ENCODE measurements around the gene DDR2. TPM values are rescaled to one million over a fixed set of nuclear protein-coding genes. Genes with fewer than 3 reads are reported as not detected.

The DDR2 gene
- polyA plus RNA-seq, 3 donors = 0.07 TPM; not detected in 2

DNA sequence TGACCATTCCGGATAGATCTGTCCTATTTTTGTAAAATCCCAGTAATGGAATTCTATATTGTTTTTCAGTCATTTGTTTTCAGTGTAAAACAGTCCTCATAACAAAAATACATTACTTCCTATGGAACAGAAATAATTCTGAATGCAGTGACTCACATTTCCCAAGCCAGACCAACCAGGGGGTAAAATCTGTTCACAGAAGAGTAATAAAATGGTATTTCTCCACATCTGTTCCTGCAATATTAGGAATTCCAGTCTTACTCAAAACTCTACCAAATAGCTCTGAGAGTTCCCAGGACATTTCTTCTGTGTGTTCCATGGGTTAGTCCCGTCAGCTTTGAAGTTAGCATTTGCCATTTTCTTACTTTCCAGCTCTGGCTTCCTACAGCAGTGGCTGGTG lies 2.6 kb upstream of the DDR2 start:
- no peak for DNase-seq
- Mint-ChIP-seq H3K27me3 (ENCODE audit: low read depth in 3 of 3) (peaks cover 0 to 4% (median 4%) of the 10 kb centered on the region in 3 donors), H3K27ac (no peak overlapping the region), H3K4me1 (no peaks in the 10 kb centered on the region), H3K36me3 (no peaks in the 10 kb centered on the region), H3K9me3 (peaks cover 0 to 1% (median 0%) of the 10 kb centered on the region in 7 donors), H3K4me3 (no peak overlapping the region)
- Histone ChIP-seq H3K4me1 (ENCODE audit: control insufficient read depth in 1 of 2, insufficient read depth in 2 of 2, low read length in 2 of 2) (no peaks in the 10 kb centered on the region), H3K4me3 (replicated peaks in 1 of 3; ENCODE audit: low read depth in 2 of 3, low read length in 3 of 3) (no peak overlapping the region), H3K27me3 (ENCODE audit: control insufficient read depth in 2 of 2, insufficient read depth in 2 of 2, low read length in 2 of 2) (no peaks in the 10 kb centered on the region), H3K9me3 (replicated peaks in 1 of 2; ENCODE audit: control insufficient read depth in 1 of 2, insufficient read depth in 1 of 2, low read length in 2 of 2) (no peaks in the 10 kb centered on the region), H4K20me1 (ENCODE audit: insufficient read depth, low read length) (no peaks in the 10 kb centered on the region), H3K9ac (ENCODE audit: insufficient read depth, low read length, poor library complexity, severe bottlenecking) (no peak overlapping the region), H2AFZ (ENCODE audit: insufficient read depth, low read depth, low read length, poor library complexity, severe bottlenecking) (no peak overlapping the region), H3K79me2 (ENCODE audit: insufficient read depth, low read length) (no peaks in the 10 kb centered on the region), H3K27ac (ENCODE audit: low read depth in 1 of 2, low read length in 2 of 2) (no peak overlapping the region), H3K4me2 (replicated peaks; ENCODE audit: extremely low read depth, low read length, poor library complexity, severe bottlenecking) (no peak overlapping the region), H3K36me3 (replicated peaks in 1 of 2; ENCODE audit: control insufficient read depth in 1 of 2, insufficient read depth in 2 of 2, low read length in 2 of 2) (no peaks in the 10 kb centered on the region)
- intact Hi-C loops (cut with micrococcal nuclease) = no loop called here
- 80% methylated on average over 1 of the region's 2 CpGs for WGBS (ENCODE audit: insufficient coverage)
- TF ChIP-seq, protein P1, sequence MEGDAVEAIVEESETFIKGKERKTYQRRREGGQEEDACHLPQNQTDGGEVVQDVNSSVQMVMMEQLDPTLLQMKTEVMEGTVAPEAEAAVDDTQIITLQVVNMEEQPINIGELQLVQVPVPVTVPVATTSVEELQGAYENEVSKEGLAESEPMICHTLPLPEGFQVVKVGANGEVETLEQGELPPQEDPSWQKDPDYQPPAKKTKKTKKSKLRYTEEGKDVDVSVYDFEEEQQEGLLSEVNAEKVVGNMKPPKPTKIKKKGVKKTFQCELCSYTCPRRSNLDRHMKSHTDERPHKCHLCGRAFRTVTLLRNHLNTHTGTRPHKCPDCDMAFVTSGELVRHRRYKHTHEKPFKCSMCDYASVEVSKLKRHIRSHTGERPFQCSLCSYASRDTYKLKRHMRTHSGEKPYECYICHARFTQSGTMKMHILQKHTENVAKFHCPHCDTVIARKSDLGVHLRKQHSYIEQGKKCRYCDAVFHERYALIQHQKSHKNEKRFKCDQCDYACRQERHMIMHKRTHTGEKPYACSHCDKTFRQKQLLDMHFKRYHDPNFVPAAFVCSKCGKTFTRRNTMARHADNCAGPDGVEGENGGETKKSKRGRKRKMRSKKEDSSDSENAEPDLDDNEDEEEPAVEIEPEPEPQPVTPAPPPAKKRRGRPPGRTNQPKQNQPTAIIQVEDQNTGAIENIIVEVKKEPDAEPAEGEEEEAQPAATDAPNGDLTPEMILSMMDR (IDR thresholded peaks at IDR 0.05) = no peak

DNA sequence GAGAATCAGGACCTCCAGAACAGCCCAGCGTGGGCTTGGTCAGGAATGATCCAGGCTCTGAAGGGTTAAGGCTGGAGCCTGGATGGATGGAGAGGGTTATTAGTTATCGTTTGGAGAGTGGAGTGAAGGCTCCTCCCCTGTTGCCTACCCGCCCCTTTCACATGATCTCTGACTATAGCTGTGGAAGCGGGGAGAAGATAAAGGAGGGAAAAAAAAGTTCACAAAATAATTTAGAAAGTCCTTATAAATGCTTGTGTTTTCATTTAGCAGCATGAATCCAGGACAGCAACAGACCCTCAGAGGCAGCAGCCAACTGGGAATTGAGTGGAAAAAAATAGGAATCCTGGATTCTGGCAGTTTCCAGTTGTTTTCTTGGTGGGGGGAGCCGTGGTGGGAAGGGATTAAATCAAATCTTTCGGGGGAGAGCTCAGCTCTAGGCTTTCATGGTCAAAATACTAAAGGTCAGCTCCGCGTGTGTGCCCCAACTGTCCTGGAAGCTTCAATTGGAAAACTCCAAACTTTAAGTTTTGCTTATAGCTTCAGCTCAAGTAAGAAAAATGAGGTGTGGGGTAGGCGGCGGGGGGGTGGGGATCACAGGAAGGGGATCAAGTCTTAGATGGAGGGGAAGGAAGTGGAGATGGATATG lies 595 bp upstream of the DDR2 start:
- 95% methylated on average over 7 of the region's 10 CpGs for WGBS (ENCODE audit: insufficient coverage)
- Histone ChIP-seq H3K79me2 (ENCODE audit: insufficient read depth, low read length) (no peaks in the 10 kb centered on the region), H3K4me1 (ENCODE audit: control insufficient read depth in 1 of 2, insufficient read depth in 2 of 2, low read length in 2 of 2) (no peaks in the 10 kb centered on the region), H3K9me3 (replicated peaks in 1 of 2; ENCODE audit: control insufficient read depth in 1 of 2, insufficient read depth in 1 of 2, low read length in 2 of 2) (no peaks in the 10 kb centered on the region), H2AFZ (ENCODE audit: insufficient read depth, low read depth, low read length, poor library complexity, severe bottlenecking) (no peak overlapping the region), H3K36me3 (replicated peaks in 1 of 2; ENCODE audit: control insufficient read depth in 1 of 2, insufficient read depth in 2 of 2, low read length in 2 of 2) (no peaks in the 10 kb centered on the region), H3K9ac (ENCODE audit: insufficient read depth, low read length, poor library complexity, severe bottlenecking) (no peak overlapping the region), H3K4me2 (replicated peaks; ENCODE audit: extremely low read depth, low read length, poor library complexity, severe bottlenecking) (no peak overlapping the region), H4K20me1 (ENCODE audit: insufficient read depth, low read length) (no peaks in the 10 kb centered on the region), H3K27ac (ENCODE audit: low read depth in 1 of 2, low read length in 2 of 2) (no peak overlapping the region), H3K4me3 (replicated peaks in 1 of 3; ENCODE audit: low read depth in 2 of 3, low read length in 3 of 3) (no peak overlapping the region), H3K27me3 (ENCODE audit: control insufficient read depth in 2 of 2, insufficient read depth in 2 of 2, low read length in 2 of 2) (no peaks in the 10 kb centered on the region)
- Mint-ChIP-seq H3K9me3 (peaks cover 0 to 1% (median 0%) of the 10 kb centered on the region in 7 donors), H3K4me3 (no peak overlapping the region), H3K4me1 (no peaks in the 10 kb centered on the region), H3K27me3 (ENCODE audit: low read depth in 3 of 3) (peaks cover 0 to 5% (median 2%) of the 10 kb centered on the region in 3 donors), H3K36me3 (no peaks in the 10 kb centered on the region), H3K27ac (no peak overlapping the region)
- TF ChIP-seq, protein P1 (IDR thresholded peaks at IDR 0.05) = no peak
- intact Hi-C loops (cut with micrococcal nuclease) = no loop called here
- DNase-seq = no peak

Measured in CD14-positive monocyte (primary cell).